Stimulated activated CD8-positive, alpha-beta memory T cell treated with anti-CD3 and anti-CD28 coated beads, Interleukin-15, amount 100 ng/mL, for 1 hour (primary cell): ENCODE data around the gene EIF4E.
"Not testable (repeated sequence)": the region's sequence is repeated elsewhere in the genome, so short reads cannot be mapped to it uniquely, and the experiment has no call there.

Experiments
- DNase-seq: peaks from one replicate; pipeline ENCODE4 v3.0.0-alpha.2; 2020; ENCODE audit warnings: low read depth

EIF4E gene, protein sequence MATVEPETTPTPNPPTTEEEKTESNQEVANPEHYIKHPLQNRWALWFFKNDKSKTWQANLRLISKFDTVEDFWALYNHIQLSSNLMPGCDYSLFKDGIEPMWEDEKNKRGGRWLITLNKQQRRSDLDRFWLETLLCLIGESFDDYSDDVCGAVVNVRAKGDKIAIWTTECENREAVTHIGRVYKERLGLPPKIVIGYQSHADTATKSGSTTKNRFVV

DNA sequence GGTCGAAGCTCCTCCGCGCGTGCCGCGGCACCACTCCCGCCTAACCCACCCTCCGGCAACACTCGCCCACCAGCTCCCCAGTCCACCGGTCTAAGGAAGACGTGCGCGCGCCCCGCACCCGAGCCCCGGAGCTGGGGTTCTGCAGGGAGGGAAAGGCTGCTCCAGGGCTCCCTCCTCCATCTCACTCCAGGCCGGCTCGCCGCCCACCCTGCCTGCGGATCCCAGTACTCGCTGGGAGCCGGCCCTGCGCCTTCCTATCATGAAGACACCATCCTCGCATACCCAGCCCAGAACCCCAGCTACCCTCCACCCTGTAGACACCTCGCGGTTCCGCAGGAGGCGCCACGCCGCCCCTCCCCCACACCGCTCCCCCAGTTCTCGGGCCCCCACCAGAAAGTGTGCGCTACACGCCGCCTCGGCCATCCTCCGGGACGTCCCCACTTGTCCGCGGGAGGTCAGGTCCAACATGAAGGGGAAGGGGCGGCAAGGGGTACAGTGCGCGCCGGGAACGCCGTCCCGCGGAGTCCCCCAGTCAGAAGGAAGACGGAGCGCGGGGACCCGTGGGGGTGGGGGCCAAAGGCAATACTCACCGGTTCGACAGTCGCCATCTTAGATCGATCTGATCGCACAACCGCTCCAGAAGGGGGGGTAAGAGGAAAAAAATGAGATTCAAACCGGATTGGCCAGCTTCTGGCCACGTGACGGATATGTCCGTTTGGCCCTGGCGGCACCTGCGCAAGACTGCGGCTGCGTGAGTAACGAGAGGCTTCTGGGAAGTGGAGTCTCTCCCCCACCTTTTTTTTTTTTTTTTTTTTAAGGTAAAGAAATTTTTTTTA lies at the start of gene EIF4E:
Gene EIF4E (minus strand): TSS at position 629 of the 836 bp plus-strand sequence. CDS start 21 bp downstream, at position 608.
- peak; percentile 89 for DNase-seq

- no peak for DNase-seq
These were observed 48.6 kb upstream of the EIF4E start for GRCh38 chr4:98977557-98977956.

GRCh38 chr4:98976716-98977115 lies 47.8 kb upstream of the EIF4E start:
- no peak for DNase-seq

DNA sequence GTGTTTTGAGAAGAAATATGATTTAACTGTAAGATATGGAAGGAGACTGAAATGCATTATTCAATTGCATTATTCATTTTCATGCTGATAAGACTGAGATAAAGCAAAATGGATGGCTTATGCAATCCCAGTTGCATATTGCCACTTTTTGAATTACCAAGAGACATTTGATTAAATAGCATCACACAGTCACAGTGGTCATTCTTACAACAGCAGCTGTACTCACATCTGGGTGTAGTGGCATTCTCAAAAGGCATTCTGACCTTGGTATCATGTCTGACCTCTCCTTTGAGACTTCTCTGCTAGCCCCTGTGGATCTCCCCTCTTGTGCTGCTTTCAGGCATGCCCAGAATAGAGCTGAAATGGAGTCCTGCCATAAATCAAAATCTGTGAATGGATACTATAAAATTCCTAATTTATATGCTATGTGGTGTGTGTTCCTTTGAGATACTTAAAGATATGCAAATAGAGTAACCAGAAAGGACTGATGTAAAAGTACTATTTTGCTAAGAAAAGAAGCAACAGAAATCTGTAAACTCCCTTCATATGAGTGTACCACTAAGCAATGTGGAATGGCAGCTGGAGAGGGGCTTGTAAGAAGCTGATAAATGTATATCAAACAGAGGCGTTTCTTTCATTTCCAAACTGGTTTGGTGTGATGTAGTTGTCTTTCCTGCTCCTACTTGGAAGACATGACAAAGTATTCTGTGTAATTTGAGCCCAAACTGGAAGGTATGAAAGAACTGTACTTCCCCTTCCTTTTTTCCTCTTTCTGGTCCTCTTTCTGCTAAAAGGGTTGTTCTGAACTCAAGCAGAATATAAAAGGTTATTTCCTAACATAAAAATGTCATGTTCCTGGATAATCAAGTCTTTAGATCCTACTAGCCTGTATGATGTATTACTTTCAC lies 41.2 kb upstream of the EIF4E start:
- DNase-seq = no peak

- DNase-seq = no peak
These were observed 38.9 kb upstream of the EIF4E start for GRCh38 chr4:98967786-98968329.

DNA sequence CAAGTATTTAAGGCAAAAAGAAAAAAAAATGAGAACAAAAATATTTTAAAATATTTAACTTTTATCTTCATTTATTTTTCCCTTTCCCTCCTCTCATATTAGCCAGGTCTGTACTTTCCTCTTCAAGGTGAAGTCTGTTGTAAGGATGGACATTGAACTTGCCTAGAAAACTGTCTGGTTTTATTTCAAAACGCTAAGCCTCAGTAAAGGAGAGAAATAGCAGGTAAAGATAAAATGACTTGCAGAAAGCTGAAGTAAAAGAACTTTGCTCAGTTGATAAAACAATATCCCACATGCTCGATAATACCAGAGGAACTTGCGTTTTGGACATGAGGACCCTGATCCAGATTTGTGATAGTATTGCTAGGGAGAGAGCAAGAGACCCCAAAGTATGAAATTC lies 38.0 kb upstream of the EIF4E start:
- no peak for DNase-seq

DNA sequence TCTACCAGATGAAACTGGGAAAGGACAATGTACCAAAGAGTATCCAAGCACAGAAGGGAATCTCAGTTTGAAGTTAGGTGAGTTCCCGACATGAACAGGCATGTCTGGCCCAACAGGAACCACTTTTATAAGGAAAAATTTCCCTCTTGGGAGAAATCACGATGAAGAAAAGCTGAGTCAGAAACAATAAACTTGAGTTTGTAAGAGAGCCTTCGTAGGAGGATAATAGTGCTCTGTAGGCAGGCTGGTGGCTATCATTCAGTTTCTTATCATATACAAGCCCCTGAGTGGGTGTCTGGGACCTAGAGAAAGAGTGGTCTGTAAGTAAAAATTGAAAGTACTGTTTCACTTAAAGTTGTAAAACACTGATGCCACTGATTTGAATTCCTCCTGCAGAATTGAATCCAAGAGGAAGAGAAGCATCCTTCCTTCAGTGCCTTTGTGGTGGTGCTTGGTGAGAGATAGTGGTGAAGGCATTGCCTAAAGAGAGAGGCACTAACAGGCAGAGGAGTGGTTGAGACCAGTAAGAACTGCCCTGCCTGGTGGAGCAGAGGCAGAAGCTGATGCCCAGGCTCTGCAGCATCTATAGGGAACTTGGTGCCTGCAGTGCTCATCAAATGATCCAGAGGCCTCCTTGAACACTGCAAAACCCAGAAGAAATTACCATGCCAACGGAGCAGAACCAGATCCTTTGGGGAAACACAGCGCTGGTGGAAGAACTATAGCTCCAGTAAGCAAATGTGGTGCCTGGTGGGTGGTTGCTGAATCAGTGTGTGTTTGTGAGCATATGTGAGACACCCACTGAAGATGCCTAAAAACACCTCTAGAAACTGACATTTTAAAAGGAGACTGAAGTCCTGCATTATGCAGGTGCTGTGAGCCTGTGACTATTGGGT lies 34.9 kb upstream of the EIF4E start:
- DNase-seq = no peak

- DNase-seq = no peak
These were observed 32.8 kb upstream of the EIF4E start for GRCh38 chr4:98961770-98962169.

- DNase-seq = no peak
These were observed 30.5 kb upstream of the EIF4E start for GRCh38 chr4:98959411-98959810.

GRCh38 chr4:98958065-98958464 lies 29.1 kb upstream of the EIF4E start:
- DNase-seq = no peak

DNA sequence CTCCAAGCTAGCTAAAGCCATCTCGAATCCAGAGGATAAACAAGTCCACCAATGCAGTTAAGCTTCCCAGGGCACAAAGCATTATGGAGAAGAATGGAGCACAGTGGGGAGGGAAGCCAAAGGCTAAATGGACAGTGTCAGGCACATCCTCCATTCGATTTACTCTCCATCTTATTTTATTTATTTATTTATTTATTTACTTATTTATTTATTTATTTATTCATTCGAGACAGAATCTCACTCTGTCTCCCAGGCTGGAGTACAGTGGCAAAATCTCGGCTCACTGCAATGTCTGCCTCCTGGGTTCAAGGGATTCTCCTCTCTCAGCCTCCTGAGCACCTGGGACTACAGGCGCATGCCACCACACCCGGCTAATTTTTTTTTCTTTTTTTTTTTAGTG lies 26.3 kb upstream of the EIF4E start:
- DNase-seq = no peak

GRCh38 chr4:98951710-98952109 lies 22.8 kb upstream of the EIF4E start:
- no peak for DNase-seq

- DNase-seq = no peak
These were observed 22.0 kb upstream of the EIF4E start for GRCh38 chr4:98950925-98951324.

DNA sequence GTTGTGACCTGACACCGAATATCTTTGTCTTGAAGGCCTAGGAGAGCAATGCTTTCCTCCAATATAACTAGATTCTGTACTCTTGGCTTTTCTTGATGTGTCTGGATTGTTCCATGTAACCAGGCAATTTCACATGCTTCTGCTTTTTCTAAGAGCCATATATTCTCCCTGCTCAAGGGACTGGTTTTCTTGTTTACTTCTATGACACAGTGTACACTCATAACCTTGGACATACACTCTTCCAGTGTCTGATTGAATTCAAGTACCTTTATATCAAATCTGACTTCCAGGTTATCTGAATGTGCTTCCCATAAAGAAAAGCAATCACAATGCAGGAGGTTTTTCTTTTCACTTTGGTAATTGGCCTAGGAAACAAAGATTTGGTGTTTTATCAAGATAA lies 17.4 kb upstream of the EIF4E start:
- no peak for DNase-seq

- no peak for DNase-seq
These were observed 16.4 kb upstream of the EIF4E start for GRCh38 chr4:98945297-98945850.

GRCh38 chr4:98939892-98940298 lies 11.0 kb upstream of the EIF4E start:
- no peak for DNase-seq

DNA sequence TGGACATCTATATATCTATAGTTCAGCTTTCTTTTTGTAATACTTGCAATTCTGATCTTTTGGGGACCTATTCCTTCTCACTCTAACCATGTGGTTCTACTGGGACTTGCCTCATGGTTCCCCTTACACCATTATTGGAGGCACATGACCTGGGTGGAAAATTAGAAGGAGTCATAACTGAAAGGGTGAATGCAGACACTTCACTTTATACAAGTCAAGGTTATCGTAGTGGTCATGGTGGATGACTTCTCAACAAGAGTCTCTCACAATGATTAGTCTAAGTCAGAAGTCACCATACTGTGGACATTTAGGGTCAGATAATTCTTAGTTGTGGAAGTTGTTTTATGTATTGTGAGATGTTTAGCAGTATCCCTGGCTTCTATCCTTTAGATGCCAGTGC lies 10.5 kb upstream of the EIF4E start:
- no peak for DNase-seq

- no peak for DNase-seq
These were observed 9.2 kb upstream of the EIF4E start for GRCh38 chr4:98937986-98938720.

GRCh38 chr4:98935633-98936032 lies 6.7 kb upstream of the EIF4E start:
- DNase-seq = no peak

GRCh38 chr4:98934851-98935250 lies 5.9 kb upstream of the EIF4E start:
- DNase-seq = not testable (repeated sequence)
